22Rv1 (cell line): ENCODE data around the gene SLC6A13.

Source experiments
- ZFX ChIP-seq: fragments of 450-650 bp; IDR thresholded peaks from 2 replicates; pipeline ENCODE4 v1.6.1; 2017; ENCODE audit warnings: antibody characterized with exemption, borderline replicate concordance
- TF ChIP-seq, protein P1 (sequence below): fragments of 450-650 bp; IDR thresholded peaks from 2 replicates; pipeline ENCODE4 v1.5.1; 2017; ENCODE audit warnings: mild to moderate bottlenecking

DNA sequence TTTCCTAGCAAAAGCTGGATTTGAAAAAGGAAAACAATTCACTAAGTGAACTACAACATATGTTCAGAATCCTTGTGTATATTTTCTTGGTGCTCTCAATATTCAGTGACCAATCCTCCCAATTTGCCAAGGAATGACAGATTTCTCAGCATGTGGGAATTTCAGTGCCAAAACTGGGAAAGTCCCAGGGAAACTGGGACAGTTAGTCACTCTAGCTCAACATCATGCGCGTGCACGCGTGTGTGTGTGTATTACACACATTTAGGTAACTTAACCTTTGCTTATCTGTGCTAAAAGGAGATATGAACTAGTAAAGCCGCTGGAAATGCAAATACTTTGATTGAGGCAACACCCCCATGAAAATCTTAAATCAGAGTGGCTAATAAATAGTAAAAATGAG is 26.1 kb upstream of the SLC6A13 start:
- TF ChIP-seq, protein P1, sequence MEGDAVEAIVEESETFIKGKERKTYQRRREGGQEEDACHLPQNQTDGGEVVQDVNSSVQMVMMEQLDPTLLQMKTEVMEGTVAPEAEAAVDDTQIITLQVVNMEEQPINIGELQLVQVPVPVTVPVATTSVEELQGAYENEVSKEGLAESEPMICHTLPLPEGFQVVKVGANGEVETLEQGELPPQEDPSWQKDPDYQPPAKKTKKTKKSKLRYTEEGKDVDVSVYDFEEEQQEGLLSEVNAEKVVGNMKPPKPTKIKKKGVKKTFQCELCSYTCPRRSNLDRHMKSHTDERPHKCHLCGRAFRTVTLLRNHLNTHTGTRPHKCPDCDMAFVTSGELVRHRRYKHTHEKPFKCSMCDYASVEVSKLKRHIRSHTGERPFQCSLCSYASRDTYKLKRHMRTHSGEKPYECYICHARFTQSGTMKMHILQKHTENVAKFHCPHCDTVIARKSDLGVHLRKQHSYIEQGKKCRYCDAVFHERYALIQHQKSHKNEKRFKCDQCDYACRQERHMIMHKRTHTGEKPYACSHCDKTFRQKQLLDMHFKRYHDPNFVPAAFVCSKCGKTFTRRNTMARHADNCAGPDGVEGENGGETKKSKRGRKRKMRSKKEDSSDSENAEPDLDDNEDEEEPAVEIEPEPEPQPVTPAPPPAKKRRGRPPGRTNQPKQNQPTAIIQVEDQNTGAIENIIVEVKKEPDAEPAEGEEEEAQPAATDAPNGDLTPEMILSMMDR: no peak
- TF ChIP-seq ZFX: no peak
